Left renal pelvis (tissue), 4 donors: Measurements from ENCODE around the gene PGM5. TPM values are rescaled to one million over a fixed set of nuclear protein-coding genes. Genes with fewer than 3 reads are reported as not detected.

Source experiments
- DNase-seq, 4 donors: peaks; one replicate each; pipeline ENCODE4 v3.0.0-alpha.2; 2013; ENCODE audit warnings: low read depth in 4 of 4, low spot score in 3 of 4
- polyA plus RNA-seq, 4 donors: library from polyadenylated mRNA; unstranded; fragments of 120-200 nt; gene quantifications; one replicate each; pipeline ENCODE4 v1.2.1, GENCODE V29; 2013; ENCODE audit not compliant: insufficient read length in 4 of 4

Gene PGM5
- polyA plus RNA-seq, 4 donors = 38.5 to 67.1 (median 47.8) TPM

GRCh38 chr9:68429631-68430030, 73.2 kb downstream of the PGM5 start:
- no peak for DNase-seq

GRCh38 chr9:68431307-68431706, 74.9 kb downstream of the PGM5 start:
- DNase-seq = no peak

- no peak for DNase-seq
Observed at GRCh38 chr9:68433531-68434110, 77.2 kb downstream of the PGM5 start.

- no peak for DNase-seq
Observed at GRCh38 chr9:68437785-68438184, 81.4 kb downstream of the PGM5 start.

- DNase-seq = no peak
Observed at GRCh38 chr9:68443624-68444023, 87.2 kb downstream of the PGM5 start.

GRCh38 chr9:68446836-68447235, 90.4 kb downstream of the PGM5 start:
- DNase-seq = peak in 1 of 4 donors; percentile 37

DNA sequence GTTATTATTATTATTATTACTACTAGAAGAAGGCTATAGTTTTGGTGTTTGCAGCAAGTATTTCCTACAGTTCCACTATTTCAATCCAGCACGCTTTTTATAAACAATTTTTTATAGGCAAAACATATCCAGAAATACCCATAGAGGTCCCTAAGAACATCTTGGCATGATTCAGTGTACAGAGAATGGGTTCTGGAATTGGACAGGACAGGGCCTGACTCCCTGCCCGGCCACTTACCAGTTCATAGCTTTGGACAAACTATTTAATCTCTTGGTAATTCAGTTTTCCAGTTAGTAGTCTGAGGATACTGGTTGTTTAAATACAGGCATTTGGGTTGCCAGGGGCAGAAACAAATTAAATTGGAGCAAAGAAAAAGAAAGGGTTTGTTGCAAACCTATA, 91.2 kb downstream of the PGM5 start:
- DNase-seq = no peak

DNA sequence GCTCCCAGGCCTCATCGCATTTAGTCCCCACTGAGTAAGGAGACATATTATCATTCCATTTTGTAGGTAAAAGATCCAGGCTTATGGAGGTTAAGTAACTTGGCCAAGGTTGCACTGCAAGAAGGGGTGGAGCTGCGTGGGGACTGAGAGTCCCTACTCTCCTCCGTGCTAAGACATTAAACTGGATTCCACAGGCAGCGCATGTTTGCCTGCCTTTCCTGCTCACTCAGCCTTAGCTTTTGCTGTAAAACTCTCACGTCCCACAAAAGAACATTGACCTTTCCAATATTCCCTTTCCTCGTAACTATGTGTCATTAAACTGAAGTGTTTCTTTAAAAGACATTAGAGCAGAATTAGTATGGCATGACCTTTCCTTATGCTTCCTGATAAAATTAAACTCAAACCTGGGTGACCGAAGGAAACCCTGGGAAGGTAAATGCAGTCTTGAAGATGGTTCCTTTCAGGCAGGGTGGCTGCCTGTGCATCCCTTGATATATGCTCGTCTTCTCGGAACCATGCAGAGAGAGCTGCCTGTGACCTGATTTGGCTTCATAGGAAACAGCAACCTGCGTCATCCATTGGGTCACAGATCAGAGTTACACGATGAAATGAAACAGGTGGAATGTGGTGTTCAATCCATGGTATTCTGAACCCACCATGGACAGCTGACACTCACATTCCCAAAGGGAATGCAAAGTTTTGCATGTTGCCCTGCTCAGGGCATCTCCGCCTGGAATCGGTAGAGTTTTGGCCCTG, 98.3 kb downstream of the PGM5 start:
- DNase-seq = no peak

- DNase-seq = no peak
Observed at GRCh38 chr9:68455451-68455850, 99.0 kb downstream of the PGM5 start.

DNA sequence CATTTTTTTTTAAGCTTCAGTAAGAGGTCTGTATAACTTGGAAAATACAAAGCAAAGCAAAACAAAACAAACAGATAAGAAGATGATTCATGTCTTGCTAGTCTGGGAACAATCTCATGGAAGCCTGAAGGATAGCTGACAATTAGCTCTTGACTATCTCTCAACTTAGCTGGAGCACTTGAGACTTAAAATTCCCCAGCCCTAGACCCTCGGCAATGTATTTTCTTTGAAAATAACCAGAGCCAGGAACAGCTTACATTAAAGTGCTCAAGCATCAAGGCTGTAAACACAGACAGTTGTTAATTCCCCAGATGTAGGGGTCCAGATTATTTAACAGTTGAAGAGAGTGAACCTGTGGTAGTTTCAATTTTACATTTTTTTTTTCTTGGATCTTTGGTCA, 101.4 kb downstream of the PGM5 start:
- no peak for DNase-seq

DNA sequence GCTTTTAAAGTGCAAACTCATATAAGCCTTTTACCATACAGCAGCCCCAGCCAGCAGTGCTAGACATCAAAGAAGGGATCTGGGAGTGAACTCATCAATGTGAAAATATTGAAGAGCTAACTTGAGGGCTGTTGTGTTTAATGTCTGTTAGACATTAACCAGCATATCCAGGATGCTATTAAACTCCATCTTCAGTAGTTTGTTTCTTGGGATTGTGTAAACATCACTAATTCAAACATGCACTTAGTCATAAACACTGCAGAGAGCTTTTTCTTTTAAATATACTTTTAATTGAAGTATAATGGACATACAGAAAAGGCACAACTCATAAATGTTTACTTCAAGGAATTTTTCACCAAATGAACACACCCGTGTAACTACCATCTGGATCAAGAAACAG, 102.5 kb downstream of the PGM5 start:
- no peak for DNase-seq

- DNase-seq = no peak
Observed at GRCh38 chr9:68462105-68462775, 105.8 kb downstream of the PGM5 start.

DNA sequence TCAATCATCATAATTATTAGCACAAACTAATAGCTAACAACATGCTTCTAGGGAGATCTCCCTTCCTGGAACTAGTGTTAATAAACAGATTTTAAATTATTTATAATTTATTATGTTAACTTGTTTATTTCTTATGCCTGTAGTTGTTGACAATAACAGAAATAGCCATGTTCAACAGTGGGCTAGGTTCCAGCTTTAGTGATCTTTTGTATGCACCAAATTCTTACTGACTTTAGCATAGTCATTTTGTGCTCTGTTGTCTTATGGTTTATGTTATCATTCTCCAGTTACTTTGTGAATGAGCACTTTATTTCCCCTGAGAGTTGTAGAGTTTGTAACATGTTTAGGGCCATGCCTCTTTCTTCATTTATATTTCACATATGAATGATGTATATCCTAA, 113.7 kb downstream of the PGM5 start:
- no peak for DNase-seq

GRCh38 chr9:68470634-68471033, 114.2 kb downstream of the PGM5 start:
- DNase-seq = no peak

- DNase-seq = no peak
Observed at GRCh38 chr9:68472119-68472518, 115.7 kb downstream of the PGM5 start.

DNA sequence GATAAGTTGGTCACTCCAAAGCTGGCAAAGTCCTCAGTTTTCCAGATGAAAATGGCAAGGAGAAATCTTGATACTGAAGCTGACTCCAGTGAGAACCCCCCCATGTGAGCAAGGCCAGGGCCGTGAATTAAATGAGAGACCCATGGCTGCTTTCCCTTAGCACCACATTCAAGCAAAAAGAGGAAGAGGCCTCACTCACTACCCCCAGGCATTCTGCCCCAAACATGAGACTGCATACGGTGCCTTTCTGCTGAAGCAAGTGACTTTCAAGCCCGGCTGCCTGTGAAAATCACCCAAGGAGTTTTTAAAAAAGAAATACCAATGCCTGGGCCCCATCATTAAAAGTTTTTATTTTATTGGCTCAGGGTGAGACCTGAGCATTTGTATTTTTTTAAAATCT, 117.4 kb downstream of the PGM5 start:
- no peak for DNase-seq

- DNase-seq = no peak
Observed at GRCh38 chr9:68476422-68476821, 120.0 kb downstream of the PGM5 start.

DNA sequence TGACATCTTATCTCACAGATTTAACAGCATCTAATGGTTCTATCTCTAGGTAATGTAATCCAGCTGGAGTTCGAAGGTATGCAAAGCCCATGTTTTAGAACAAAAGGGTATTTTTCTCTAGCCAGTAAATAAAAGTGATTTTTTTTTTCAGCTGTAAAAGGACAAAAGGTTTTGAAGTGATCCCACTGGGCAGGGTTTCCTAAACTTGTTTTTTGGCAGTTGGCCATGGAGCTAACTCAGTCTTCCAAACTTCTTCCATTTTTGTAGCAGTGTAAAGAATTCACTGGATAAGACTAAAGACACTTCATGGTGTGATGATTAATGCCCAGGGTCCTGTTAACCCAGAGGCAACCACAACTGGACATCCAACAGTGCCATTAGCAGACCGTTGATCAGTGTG, 120.4 kb downstream of the PGM5 start:
- DNase-seq = no peak

DNA sequence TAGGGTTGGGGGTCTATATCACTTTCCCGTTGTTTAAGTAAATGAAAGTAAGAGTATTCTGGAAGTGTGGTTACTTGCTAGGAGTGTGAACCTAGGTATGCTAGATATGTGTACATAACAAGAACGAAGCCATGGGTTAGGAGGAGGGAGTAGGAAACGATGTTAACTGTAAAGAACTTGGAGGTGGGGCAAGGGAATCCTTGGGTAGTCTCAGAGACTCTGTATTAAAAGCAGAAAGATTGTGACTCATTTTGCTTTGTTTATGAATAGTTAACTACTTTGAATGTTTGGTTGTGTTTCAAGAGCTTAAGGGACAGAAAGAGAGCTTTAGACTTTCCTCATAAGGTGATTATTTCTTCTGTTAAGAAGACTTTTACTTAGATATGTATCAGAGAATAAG, 124.4 kb downstream of the PGM5 start:
- no peak for DNase-seq

DNA sequence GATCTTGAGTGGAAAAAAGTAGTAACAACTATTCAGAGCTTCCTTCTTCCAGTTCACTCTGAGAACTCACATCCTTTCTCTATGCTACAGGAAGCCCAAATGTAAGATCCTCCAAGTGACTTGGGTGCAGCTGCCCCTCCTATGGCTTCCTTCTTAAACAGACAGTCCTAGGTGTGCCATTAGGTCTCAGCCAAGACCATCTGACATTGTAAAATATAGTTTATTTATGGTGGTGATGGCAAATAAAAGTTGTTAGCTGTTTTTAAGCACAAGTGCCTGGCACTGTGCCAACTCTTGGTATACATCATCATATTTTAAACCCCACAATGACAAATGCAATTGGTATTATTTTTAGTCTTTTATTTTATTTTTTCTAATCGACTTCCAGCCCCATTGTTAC, 126.1 kb downstream of the PGM5 start:
- DNase-seq = no peak

DNA sequence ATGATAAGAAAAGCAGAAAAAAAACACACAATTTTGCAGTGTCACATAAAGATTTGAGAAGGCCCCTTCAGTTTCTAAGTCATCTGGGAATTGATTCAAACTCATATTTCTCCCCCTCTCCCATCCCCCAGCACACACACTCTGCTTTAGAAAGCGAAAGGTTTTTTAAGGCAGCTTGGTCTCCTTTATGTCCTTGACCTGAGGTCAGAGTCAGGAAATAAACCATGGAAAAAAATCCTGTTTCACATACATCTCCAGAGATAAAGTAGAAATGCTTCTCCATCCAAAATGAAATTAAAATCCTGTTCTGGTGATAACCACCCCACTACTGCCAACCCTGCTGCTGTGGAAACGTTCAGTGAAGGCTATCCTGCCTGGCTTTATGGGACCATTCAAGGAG, 131.7 kb downstream of the PGM5 start:
- no peak for DNase-seq

GRCh38 chr9:68489646-68490045, 133.2 kb downstream of the PGM5 start:
- no peak for DNase-seq
